ENCODE results near the gene KDF1.

Gene KDF1

DNA sequence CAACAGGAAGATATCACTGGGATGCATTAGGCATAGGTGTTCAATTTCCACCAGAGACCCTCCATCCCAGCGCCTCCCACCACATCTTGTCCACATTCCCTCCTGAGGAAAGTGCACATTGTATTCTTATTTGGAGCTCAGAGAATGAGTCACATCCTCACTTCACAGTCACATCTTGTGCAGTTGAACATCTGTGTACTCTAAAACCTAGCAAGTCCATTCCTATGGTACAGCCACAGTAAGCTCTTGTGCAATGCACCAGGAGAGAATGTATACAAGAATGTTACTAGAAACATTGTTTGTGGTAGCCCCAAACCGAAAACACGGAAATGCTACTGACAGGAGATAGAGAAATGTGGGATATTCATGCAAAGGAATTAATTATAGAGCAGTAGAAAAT is 1.6 kb upstream of the KDF1 start:
- no peak overlapping the region for H3K4me3 ChIP-seq (ENCODE audit: low read length)
- DNase-seq (ENCODE audit: low read depth): no peak
- TF ChIP-seq, protein P1, sequence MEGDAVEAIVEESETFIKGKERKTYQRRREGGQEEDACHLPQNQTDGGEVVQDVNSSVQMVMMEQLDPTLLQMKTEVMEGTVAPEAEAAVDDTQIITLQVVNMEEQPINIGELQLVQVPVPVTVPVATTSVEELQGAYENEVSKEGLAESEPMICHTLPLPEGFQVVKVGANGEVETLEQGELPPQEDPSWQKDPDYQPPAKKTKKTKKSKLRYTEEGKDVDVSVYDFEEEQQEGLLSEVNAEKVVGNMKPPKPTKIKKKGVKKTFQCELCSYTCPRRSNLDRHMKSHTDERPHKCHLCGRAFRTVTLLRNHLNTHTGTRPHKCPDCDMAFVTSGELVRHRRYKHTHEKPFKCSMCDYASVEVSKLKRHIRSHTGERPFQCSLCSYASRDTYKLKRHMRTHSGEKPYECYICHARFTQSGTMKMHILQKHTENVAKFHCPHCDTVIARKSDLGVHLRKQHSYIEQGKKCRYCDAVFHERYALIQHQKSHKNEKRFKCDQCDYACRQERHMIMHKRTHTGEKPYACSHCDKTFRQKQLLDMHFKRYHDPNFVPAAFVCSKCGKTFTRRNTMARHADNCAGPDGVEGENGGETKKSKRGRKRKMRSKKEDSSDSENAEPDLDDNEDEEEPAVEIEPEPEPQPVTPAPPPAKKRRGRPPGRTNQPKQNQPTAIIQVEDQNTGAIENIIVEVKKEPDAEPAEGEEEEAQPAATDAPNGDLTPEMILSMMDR (conservative IDR thresholded peaks at IDR 0.05; ENCODE audit: low read depth, low read length): no peak

DNA sequence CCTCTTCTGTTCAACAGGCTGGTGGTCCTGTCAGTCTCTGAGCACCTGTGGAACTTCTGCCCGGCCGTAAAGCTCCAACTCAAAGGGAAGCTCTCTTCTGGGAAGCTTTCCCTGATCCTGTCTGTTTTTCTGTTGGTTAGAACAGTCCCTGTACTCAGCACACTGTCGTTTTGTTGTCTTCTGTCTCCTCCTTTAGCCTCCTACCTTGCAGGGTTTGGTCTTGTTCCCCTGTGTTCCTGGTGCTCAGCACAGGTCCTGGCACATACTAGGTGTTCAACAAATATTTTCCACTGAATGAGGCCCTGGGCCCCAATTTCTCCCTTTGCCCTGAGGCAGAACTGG is 328 bp upstream of the KDF1 start:
- DNase-seq (ENCODE audit: low read depth): no peak
- TF ChIP-seq, protein P1 (conservative IDR thresholded peaks at IDR 0.05; ENCODE audit: low read depth, low read length): no peak
- peak overlapping the region; percentile 14 for H3K4me3 ChIP-seq (ENCODE audit: low read length)

DNA sequence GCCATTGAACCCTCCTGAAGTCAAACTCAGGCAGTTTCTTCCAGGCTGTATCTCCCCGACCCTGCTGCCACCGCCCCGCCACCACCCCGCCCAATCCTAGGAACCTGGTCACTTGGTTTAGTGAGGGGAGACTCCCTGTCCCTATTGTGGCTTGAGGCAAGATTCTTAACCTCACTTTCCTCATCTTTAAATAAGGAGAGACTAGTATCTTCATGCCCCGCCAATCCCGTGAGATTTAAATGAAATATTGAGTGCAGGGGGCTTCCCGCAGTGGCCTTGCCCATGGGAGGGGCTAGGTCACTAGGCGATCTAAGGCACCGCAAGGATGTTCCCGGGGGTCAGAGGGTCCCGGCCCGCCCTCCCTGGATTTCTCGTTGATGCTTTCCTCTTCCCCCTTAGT is 998 bp downstream of the KDF1 start:
- no peak for DNase-seq (ENCODE audit: low read depth)
- TF ChIP-seq, protein P1 (conservative IDR thresholded peaks at IDR 0.05; ENCODE audit: low read depth, low read length): no peak
- H3K4me3 ChIP-seq (ENCODE audit: low read length): no peak overlapping the region

DNA sequence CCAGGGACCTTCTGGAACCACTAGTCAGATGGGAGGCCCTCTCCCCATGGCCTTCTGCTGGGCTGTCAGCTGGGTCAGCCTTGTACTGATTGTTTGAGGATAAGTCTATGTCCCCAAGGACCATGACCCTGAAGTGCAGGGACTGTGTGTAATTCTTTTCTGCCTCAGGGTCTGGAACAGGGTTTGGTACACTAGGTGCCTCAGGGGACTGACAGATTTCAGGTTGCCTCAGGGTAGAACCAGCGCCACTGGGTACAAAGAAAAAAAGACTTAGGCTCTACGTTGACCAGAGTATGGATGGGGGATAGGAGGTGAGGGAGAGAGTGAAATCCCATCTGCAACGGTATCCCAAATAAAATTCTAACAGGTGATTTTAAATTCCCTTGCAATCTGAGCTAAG is 3.0 kb downstream of the KDF1 start:
- DNase-seq (ENCODE audit: low read depth): no peak
- H3K4me3 ChIP-seq (ENCODE audit: low read length): no peak overlapping the region
- TF ChIP-seq, protein P1 (conservative IDR thresholded peaks at IDR 0.05; ENCODE audit: low read depth, low read length): no peak

DNA sequence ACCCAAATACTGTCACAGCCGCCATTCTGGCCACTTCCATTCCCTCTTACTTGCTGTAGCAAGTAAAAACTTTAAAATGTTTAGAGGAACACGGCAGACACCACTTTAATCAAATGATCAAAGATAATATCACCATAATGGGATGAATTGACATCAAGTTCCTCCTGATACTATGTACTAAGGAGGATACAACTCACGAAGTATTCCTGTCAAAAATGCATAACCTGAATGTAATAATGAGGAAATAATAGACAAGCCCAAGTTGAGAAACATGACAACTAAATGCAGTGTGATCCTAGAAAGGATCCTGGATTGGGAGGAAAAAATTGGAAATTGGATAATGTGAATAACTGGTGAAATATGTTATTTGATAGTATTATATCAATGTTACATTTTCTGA is 3.9 kb downstream of the KDF1 start:
- H3K4me3 ChIP-seq (ENCODE audit: low read length): no peak overlapping the region
- DNase-seq (ENCODE audit: low read depth): no peak
- TF ChIP-seq, protein P1 (conservative IDR thresholded peaks at IDR 0.05; ENCODE audit: low read depth, low read length): no peak

DNA sequence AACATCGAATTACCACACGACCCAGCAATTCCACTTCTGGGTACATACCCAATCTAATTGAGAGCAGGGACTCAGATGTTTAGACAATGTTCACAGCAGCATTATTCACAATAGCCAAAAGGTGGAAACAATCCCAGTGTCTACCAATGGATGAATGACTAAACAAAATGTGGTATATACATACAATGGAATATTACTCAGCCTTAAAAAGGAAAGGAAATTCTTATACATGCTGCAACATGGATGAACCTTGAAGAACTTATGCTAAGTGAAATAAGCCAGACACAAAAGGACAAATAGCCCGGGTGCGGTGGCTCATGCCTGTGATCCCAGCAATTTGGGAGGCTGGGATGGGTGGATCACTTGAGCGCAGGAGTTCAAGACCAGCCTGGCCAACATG is 6.9 kb downstream of the KDF1 start:
- no peak overlapping the region for H3K4me3 ChIP-seq (ENCODE audit: low read length)
- DNase-seq (ENCODE audit: low read depth): no peak
- TF ChIP-seq, protein P1 (conservative IDR thresholded peaks at IDR 0.05; ENCODE audit: low read depth, low read length): no peak

DNA sequence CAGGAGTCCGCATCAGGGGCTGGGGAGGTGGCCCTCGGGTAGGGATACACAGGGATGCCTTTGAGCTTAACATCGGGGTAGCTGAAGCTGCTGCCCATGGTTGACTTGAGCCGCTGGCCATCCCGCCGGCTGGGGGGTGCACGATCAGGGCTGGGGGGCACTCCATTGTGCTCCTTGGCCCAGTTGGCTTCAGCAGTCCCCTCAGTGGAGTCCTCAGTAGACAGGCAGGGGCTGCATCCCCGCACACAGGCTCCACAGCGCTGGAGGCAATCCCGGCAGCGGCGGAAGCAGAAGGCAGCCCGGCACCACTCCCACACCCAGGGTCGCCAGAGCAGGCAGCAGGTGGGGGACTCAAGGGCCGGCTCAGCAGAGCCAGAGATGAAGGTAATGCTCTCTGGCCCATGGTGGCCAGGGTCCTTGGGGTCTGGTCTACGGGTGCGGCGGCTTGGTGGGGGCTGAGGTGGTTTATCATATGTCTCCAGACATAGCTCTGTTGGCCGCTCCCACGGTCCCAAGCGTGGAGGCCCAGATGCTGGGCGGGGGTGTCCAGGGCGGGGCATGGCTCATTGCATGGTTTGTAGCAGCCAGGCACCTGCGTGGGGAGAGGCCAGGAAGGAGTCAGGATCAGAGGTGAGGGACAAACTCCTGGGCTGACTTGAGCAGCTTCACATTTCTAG is 8.3 kb downstream of the KDF1 start:
- no peak for DNase-seq (ENCODE audit: low read depth)
- TF ChIP-seq, protein P1 (conservative IDR thresholded peaks at IDR 0.05; ENCODE audit: low read depth, low read length): no peak
- H3K4me3 ChIP-seq (ENCODE audit: low read length): no peak overlapping the region
